Iris pigment epithelial cell (primary cell): ENCODE results near the gene PAX6.

Experiments
- DNase-seq: peaks from one replicate; pipeline ENCODE4 v3.0.0-alpha.2; 2011; ENCODE audit warnings: low read depth

The PAX6 gene

DNA sequence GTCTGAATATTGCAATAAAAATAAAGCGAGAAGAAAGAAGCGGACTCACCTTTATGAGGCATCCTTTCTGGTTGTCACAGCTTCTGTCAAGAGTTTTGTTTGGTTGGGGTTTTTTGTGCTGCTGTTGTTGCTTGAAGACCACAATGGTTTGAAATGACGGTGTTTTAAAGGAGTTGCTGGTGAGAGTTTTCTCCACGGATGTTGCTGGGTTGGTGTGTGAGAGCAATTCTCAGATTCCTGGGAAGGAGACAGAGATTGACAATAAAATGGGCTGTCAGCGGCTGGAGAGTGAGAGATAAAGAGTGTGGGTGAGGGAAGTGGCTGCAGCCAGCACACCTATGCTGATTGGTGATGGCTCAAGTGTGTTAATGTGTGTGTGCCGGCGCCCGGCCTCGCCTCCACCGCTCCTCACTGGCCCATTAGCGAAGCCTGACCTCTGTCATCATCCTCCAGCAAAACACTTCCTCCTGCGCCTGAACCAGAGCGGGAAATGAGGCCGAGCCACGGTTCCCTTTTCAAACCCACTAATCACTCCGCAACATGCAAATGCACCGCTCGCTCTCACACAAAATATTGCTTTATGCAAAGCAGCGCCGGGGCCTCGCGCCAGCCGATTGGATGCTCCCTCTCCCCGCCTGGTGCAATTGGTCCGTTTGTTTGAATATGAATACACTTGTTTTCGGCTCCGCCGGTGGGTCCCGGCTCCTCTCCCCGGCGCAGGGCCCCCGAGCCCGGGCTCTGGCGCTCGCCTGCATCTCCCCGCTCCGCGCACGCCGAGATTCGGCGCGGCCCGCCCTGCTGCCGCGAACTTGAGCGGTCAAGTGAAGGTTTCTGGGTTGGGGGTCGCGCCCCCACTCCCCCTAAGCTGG, at the start of gene PAX6:
PAX6 (minus strand) TSS at position 544 of the 869 bp plus-strand sequence. CDS start 4,911 bp downstream, outside the sequence.
- DNase-seq = peak; percentile 78

DNA sequence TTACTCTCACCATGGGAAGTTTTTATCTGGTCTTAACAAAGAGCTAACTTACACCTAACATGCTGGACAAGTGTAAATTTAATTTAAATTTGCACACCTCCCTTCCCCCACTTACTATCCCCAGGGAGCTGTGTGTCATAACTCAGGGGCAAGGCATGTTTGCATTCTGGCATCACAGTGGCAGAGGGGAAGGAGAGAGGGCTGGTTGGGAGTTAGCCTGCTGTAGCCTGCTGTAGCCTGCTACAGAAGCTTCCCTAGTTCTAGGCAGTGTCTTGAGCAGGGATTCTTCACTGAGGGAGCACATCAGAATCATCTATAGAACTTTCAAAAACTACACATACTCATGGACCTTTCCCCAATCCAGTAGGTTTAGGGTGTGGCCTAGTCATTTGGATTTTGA, 49.3 kb upstream of the PAX6 start:
- DNase-seq = no peak

DNA sequence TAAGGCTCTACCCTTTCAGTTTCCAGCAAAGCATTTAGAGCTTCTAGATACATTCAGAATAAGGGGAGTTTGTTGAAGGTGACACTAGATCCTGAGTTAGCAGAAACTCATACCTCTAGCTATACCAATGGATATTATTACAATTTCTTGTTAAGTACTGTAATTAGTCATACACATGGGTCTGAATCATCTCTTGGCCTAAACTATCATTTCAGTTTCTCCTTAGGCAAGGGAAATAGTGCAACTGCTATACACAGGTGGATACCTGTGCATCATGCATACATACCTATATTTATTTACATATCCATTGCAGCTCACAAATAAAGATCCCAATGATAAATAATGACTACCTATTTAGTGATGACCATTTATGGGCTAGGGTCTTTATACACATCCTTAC, 45.1 kb upstream of the PAX6 start:
- no peak for DNase-seq

- no peak for DNase-seq
Observed at GRCh38 chr11:31855466-31855865, 44.3 kb upstream of the PAX6 start.

- no peak for DNase-seq
Observed at GRCh38 chr11:31850365-31850764, 39.2 kb upstream of the PAX6 start.

GRCh38 chr11:31847761-31848160, 36.6 kb upstream of the PAX6 start:
- DNase-seq = no peak

GRCh38 chr11:31845331-31845730, 34.2 kb upstream of the PAX6 start:
- no peak for DNase-seq

GRCh38 chr11:31844351-31844750, 33.2 kb upstream of the PAX6 start:
- DNase-seq = peak; percentile 68

DNA sequence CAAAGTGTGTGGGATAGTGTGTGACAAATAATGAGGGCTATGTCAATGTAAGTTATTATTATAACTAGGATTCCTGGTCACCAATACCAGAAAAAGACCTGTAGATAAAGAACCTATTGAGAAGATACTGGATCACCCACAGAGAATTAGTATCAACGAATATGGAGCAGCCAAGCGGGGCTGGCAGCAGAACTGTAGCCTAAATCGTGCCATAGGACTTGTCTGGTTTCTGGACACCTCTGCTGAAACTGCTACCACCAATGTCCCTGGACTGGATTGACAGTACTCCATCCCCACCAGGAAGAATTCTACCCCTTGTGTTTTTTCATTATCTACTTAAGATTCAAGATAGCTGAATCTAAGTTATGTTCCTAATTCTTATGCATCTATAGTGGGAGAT, 30.3 kb upstream of the PAX6 start:
- DNase-seq = no peak

GRCh38 chr11:31834237-31834636, 23.1 kb upstream of the PAX6 start:
- no peak for DNase-seq

DNA sequence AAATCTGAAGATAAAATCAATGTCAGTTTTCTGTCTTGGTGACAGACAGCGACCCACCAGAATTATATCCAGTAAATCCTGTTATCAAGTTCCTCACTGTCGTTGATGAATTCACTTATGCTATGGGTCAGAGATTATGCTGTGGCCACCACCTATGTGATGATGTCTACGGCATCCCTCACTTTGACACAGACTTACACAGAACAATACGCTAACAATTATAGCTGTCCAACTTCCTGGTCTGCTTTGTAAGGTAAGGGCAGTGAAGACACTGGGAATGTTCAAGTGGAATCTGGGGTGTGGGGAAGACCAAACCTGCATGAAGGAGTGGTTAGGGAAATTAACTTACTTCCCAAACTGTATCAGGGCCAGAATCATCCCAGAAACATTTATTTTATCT, 19.3 kb upstream of the PAX6 start:
- no peak for DNase-seq

GRCh38 chr11:31828217-31828616, 17.1 kb upstream of the PAX6 start:
- DNase-seq = no peak

- no peak for DNase-seq
Observed at GRCh38 chr11:31827455-31828206, 16.5 kb upstream of the PAX6 start.

DNA sequence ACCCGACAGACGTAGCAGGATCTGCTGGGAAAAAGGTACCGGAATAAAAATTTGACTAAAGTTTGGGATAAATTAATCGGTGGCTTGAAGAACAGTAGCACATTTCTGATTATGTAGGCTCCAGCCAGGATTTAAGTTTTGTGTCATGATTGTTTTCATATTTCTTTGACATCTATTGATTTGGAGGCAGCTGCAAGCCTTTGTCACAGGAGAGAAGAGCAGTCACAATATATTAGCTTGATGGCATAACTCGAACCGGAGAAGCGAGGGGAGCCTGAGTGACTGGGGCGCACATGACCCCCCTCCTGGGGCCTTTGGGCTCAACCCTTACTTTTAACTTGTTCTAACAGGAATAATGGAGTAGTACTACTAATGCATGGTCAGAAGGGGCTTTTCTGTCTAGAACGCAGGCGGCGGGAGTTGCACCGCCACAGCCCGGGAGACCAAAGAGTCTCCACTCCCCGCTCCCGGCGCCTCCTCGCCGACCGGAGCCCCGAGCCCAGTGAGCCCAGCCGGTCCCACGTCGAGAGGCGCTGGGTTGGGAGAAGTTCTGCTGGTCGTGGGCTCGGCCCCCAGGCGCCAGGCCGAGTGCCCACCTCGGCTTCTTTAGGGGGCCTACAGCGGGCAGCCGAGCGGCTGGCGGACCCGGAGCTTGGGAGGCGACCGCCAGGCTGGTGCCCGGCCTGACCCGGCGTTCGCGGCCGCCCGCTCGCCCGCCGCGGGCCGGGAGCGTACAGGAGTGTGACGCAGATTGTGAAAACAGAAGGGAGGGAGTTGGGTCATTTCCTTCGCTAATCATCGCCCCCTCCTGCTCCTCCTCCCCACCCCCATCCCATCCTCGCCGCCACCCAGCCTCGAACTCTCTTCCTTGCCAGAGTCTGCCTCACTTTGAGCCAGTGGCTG, 15.7 kb upstream of the PAX6 start:
- DNase-seq = no peak

DNA sequence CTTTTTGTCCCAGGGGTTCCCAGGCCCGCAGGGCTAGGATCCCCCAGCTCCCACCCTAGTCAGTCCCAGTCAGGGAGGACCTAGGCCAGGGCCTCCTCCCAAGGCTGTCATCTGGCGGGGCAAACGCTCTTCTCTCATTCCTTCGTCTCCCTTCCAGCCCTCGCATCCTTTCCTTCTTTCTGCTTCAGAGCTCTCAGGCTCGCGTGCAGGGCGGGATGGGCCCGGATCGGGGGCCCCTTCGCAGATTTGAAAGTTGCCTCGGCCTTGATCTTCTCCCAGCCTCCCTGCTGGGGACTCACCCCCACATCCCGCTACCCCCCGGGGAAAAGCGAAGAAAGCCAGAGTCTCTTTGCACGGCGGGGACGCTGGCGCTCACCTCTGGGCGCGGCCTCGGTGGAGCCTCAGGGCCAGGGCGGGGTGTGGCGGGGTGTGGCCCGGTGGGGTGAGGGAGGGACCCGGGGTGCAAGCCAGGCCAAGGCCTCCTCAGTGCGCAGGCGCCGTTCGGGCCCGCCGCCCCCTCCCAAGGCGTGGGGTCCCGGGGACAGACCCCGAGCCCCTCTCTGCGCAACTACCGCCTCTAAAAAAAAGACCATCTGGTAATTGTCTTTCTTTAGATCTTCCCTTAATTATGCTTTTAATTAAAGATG, 14.8 kb upstream of the PAX6 start:
- no peak for DNase-seq

DNA sequence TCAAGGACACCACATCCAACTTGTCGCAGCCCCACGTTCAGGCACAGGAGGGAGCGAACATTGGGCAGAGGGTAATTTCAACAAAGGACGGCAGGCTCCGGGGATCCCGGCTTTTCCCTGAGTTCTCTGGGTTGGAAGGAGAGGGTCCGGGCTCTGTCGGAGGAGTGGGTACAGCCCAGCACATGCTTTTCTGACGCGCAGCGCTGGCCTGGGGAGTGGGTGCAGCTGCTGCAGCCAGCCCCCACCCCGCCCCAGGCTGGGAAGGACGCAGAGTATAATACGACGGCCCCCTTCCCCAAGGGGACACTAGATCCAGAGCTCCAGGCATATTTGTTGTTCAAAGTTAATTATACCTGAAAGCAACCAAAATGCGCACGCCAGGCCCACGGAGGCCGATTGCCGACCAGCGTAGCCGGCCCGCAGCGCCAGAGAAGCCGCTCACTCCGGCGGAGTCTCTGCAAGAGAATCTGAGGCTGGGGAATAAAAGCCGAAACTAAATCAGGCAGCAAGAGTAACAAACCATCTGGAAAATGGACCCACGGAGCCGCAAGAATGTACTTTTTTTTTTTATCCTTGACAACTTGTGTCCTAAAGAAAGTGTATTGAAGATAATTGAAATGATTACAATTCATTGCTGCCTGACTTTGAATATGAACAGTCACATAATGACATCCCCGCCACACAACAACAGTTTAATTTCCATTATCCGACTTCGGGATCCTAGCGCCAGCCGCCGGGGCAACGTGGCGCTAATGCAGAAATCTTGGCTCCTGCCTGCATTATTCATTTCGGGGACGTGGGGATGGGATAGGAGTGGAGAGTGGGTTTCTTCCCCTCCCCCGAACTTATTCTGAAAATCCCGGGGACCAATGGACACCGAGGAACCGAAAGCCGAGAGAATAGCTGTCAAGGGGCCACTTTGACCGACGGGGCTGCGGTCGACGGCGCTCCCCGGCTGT, 14.0 kb upstream of the PAX6 start:
- DNase-seq = no peak

GRCh38 chr11:31824332-31824878, 13.3 kb upstream of the PAX6 start:
- DNase-seq = no peak

DNA sequence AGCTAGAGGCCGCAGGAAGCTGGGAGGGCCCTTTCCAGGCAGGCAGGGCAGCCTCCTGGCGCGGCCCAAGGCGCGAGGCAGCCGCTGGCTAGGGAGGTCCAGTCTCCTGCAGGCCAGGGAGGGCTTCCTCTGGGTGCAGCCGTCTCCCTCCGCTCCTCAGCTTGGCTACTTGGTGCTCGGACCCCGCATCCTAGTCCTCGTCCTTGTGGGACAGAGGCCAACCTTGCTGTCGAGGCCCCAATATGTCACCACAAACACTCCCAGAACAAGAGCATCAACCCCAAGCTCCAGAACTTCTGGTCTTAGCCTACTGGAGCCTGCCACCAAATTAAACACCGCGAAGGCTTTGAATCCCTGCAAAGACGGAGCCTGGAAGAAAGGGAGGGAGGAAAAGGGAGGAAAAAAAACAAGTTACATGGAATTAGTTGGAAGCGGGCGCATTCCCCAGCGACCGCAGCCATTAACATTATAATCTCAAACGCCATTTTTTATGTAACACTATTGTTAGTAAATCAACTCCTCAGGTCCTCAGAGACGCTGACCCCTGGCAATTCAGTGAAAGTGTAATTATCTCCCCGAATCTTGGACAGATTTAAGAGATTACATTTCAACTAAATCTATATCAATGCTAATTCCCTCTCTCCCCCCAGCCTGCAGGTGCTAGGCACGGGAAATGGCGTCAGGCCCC, 12.7 kb upstream of the PAX6 start:
- DNase-seq = no peak

DNA sequence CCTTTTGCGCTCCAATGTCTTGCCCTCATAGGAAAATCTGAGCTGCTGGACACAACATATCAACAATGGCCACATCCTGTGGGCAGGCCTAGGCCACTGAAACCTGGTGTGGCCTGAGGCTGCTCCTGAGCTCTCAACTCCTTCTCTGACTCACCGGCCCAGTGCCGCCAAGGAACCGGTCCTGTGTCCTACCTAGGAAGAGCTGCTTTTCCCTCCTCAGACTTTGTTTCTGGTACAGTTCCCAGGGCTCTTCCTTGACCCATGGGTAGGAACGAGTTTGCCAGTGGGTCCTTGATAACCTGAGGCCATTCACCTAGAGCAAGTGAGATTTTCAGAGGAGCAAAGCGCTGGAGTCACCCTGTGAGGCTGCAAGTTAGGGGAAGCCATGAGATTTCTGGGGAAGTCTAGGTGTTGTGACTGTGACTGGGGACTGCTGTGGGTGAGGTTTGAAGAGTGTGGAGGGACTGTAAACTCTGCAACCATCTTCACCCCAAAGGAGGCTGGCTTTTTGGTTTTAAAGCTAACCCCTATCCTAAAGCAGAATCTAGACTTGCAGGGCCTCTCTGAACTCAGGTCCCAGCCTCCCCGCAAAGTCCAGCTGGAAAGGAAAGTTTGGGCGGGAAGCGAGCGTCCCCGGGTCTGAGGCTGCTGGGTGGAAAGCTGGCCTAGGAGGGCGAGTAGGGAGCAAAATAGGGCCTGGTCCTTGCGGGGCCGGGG, 12.0 kb upstream of the PAX6 start:
- DNase-seq = no peak
